Activated CD8-positive, alpha-beta memory T cell treated with anti-CD3 and anti-CD28 coated beads, Interleukin-2, amount 50 U/mL, for 1 hour (primary cell): ENCODE results near the gene FRMD4B.
"Not testable (repeated sequence)": the region's sequence is repeated elsewhere in the genome, so short reads cannot be mapped to it uniquely, and the experiment has no call there.

Experiments used
- DNase-seq: peaks from one replicate; pipeline ENCODE4 v3.0.0-alpha.2; 2020; ENCODE audit errors: extremely low read depth

FRMD4B gene

GRCh38 chr3:69244039-69244438 lies 141.8 kb downstream of the FRMD4B start:
- no peak for DNase-seq

GRCh38 chr3:69241769-69242168 lies 144.1 kb downstream of the FRMD4B start:
- no peak for DNase-seq

GRCh38 chr3:69240651-69241568 lies 145.0 kb downstream of the FRMD4B start:
- DNase-seq = no peak

- DNase-seq = no peak
These were observed 146.8 kb downstream of the FRMD4B start for GRCh38 chr3:69239063-69239462.

GRCh38 chr3:69236812-69237707 lies 148.8 kb downstream of the FRMD4B start:
- DNase-seq = no peak

GRCh38 chr3:69235882-69236281 lies 150.0 kb downstream of the FRMD4B start:
- no peak for DNase-seq

GRCh38 chr3:69235227-69235626 lies 150.7 kb downstream of the FRMD4B start:
- not testable (repeated sequence) for DNase-seq

- DNase-seq = no peak
These were observed 153.4 kb downstream of the FRMD4B start for GRCh38 chr3:69232482-69232881.

- DNase-seq = no peak
These were observed 153.9 kb downstream of the FRMD4B start for GRCh38 chr3:69231929-69232440.

GRCh38 chr3:69226071-69226470 lies 159.8 kb downstream of the FRMD4B start:
- no peak for DNase-seq

- no peak for DNase-seq
These were observed 166.7 kb downstream of the FRMD4B start for GRCh38 chr3:69219101-69219708.

GRCh38 chr3:69218079-69218478 lies 167.8 kb downstream of the FRMD4B start:
- DNase-seq = no peak

GRCh38 chr3:69216981-69217380 lies 168.9 kb downstream of the FRMD4B start:
- no peak for DNase-seq

- DNase-seq = no peak
These were observed 171.6 kb downstream of the FRMD4B start for GRCh38 chr3:69214241-69214640.

GRCh38 chr3:69212411-69213160 lies 173.3 kb downstream of the FRMD4B start:
- DNase-seq = no peak

GRCh38 chr3:69210068-69210730 lies 175.7 kb downstream of the FRMD4B start:
- no peak for DNase-seq

- no peak for DNase-seq
These were observed 176.5 kb downstream of the FRMD4B start for GRCh38 chr3:69209413-69209812.

- no peak for DNase-seq
These were observed 178.9 kb downstream of the FRMD4B start for GRCh38 chr3:69207031-69207430.

GRCh38 chr3:69205385-69205784 lies 180.5 kb downstream of the FRMD4B start:
- DNase-seq = no peak

- no peak for DNase-seq
These were observed 181.5 kb downstream of the FRMD4B start for GRCh38 chr3:69204315-69204957.
